PC-9 (cell line): ENCODE measurements around the gene SDK1. TPM values are rescaled to one million over a fixed set of nuclear protein-coding genes. Genes with fewer than 3 reads are reported as not detected.

Source experiments
- BruUV-seq: library from RNA; stranded (reverse); fragments of 400-500 nt; replicated peaks from 2 replicates; lab custom pipeline; 2021; lab: Mats Ljungman, UMichigan
- CTCF ChIA-PET: fragments of 300-600 bp; sonication (Branson Sonifier 250); formaldehyde crosslinking; loops from one replicate; lab custom pipeline; 2022; ENCODE audit warnings: antibody characterized with exemption; lab: Charles Lee
- POLR2A ChIA-PET: fragments of 300-600 bp; sonication (Branson Sonifier 250); formaldehyde crosslinking; loops from one replicate; lab custom pipeline; 2022; ENCODE audit warnings: antibody characterized with exemption; ENCODE audit not compliant: unreplicated experiment; lab: Charles Lee
- DNase-seq, 2 experiments: peaks; one replicate each; pipeline versions ENCODE4 v3.0.0 to v3.0.0-alpha.2; 2015 to 2022; ENCODE audit warnings: mixed read lengths in 1 of 2
- H2AFZ ChIP-seq: fragments of 200-600 bp; sonication (generic); 2 replicates; pipeline ENCODE4 v1.8.1; 2017; ENCODE audit warnings: antibody characterized with exemption
- H3F3A ChIP-seq: fragments of 200-600 bp; sonication (generic); 2 replicates; pipeline ENCODE4 v1.8.1; 2017; ENCODE audit warnings: antibody characterized with exemption, mild to moderate bottlenecking, low read depth; ENCODE audit not compliant: insufficient read depth
- H3K27ac ChIP-seq: fragments of 200-600 bp; sonication (generic); 2 replicates; pipeline ENCODE4 v1.6.1; 2016; ENCODE audit warnings: mixed run types
- H3K27me3 ChIP-seq: fragments of 200-600 bp; sonication (generic); 2 replicates; pipeline ENCODE4 v1.6.1; 2016; ENCODE audit warnings: low read depth, mixed run types; ENCODE audit not compliant: insufficient read depth
- H3K36me3 ChIP-seq: fragments of 200-600 bp; sonication (generic); 2 replicates; pipeline ENCODE4 v1.6.1; 2016; ENCODE audit warnings: low read depth, mixed run types
- H3K4me1 ChIP-seq: fragments of 200-600 bp; sonication (generic); replicated peaks from 2 replicates; pipeline ENCODE4 v1.6.1; 2016; ENCODE audit warnings: mixed run types; ENCODE audit not compliant: insufficient read depth
- H3K4me2 ChIP-seq: fragments of 200-600 bp; sonication (generic); 2 replicates; pipeline ENCODE4 v1.6.1; 2017; ENCODE audit warnings: mixed run types
- H3K4me3 ChIP-seq: fragments of 200-600 bp; sonication (generic); 2 replicates; pipeline ENCODE4 v1.6.1; 2016; ENCODE audit warnings: mixed run types
- H3K79me2 ChIP-seq: fragments of 200-600 bp; sonication (generic); 2 replicates; pipeline ENCODE4 v1.6.1; 2017; ENCODE audit warnings: low read depth, mixed run types
- H3K9me2 ChIP-seq: fragments of 200-600 bp; sonication (generic); 2 replicates; pipeline ENCODE4 v1.8.1; 2017; ENCODE audit warnings: mild to moderate bottlenecking; ENCODE audit not compliant: insufficient read depth
- H3K9me3 ChIP-seq: fragments of 200-600 bp; sonication (generic); 2 replicates; pipeline ENCODE4 v1.8.1; 2016; ENCODE audit warnings: low read depth; ENCODE audit not compliant: insufficient read depth
- H4K20me1 ChIP-seq: fragments of 200-600 bp; sonication (generic); 2 replicates; pipeline ENCODE4 v1.8.1; 2017; ENCODE audit not compliant: insufficient read depth
- CTCF ChIP-seq: fragments of 200-600 bp; sonication (generic); conservative IDR thresholded peaks from 2 replicates; pipeline ENCODE4 v1.6.1; 2017; ENCODE audit warnings: mixed run types, antibody characterized with exemption, mild to moderate bottlenecking, moderate library complexity
- EZH2 ChIP-seq: fragments of 200-600 bp; sonication (generic); IDR thresholded peaks from 2 replicates; pipeline ENCODE4 v1.8.0; 2017; ENCODE audit warnings: antibody characterized with exemption, low read depth
- intact Hi-C: fragments of 100-400 bp; cut with micrococcal nuclease; formaldehyde crosslinking; loops from one replicate; pipeline ENCODE4 v1.10.0; 2022; ENCODE audit not compliant: unreplicated experiment
- total RNA-seq: library from RNA; stranded (reverse); gene quantifications from 2 replicates; pipeline ENCODE4 v1.2.3, GENCODE V29; 2021

SDK1 gene
- total RNA-seq, 1 experiment from 2014 or later: not detected

- BruUV-seq: no TSS peak
- DNase-seq: no peak
- Histone ChIP-seq H3K9me3 (no peaks in the 10 kb centered on the region), H3K36me3 (no peaks in the 10 kb centered on the region), H4K20me1 (0 out of 2 replicates have a peak, but pooled peaks cover 6% of the 10 kb centered on the region), H3F3A (no peaks in the 10 kb centered on the region), H3K9me2 (no peaks in the 10 kb centered on the region), H2AFZ (no peak overlapping the region), H3K4me2 (no peak overlapping the region), H3K4me1 (no peaks in the 10 kb centered on the region), H3K4me3 (no peak overlapping the region), H3K27ac (no peak overlapping the region), H3K27me3 (peaks cover 96% of the 10 kb centered on the region), H3K79me2 (no peaks in the 10 kb centered on the region)
- ChIA-PET CTCF (no interaction called here), POLR2A (no interaction called here)
- TF ChIP-seq EZH2 (no peak), CTCF (no peak)
- intact Hi-C loops: no loop called here
Observed at GRCh38 chr7:4202154-4202736, 901.2 kb downstream of the SDK1 start.

GRCh38 chr7:4202954-4203353, 901.9 kb downstream of the SDK1 start:
- BruUV-seq: no TSS peak

GRCh38 chr7:4203626-4204512, 902.8 kb downstream of the SDK1 start:
- no peak overlapping the region for H3K27ac ChIP-seq
- no peak for TF ChIP-seq CTCF
- no peak for TF ChIP-seq EZH2
- peaks cover 96% of the 10 kb centered on the region for H3K27me3 ChIP-seq
- H3F3A ChIP-seq: no peaks in the 10 kb centered on the region
- no peak overlapping the region for H3K4me2 ChIP-seq
- intact Hi-C loops: no loop called here
- no peaks in the 10 kb centered on the region for H3K9me2 ChIP-seq
- no peak for DNase-seq
- H2AFZ ChIP-seq: no peak overlapping the region
- no peaks in the 10 kb centered on the region for H3K79me2 ChIP-seq
- no peaks in the 10 kb centered on the region for H3K9me3 ChIP-seq
- no peaks in the 10 kb centered on the region for H3K4me1 ChIP-seq
- no peaks in the 10 kb centered on the region for H3K36me3 ChIP-seq
- H3K4me3 ChIP-seq: no peak overlapping the region
- H4K20me1 ChIP-seq: 0 out of 2 replicates have a peak, but pooled peaks cover 6% of the 10 kb centered on the region
- ChIA-PET CTCF (no interaction called here), POLR2A (no interaction called here)
- no TSS peak for BruUV-seq

More at GRCh38 chr7:4202954-4203353, 901.9 kb downstream of the SDK1 start:
- Histone ChIP-seq H3K4me3 (no peak overlapping the region), H3K4me2 (no peak overlapping the region), H3K9me3 (no peaks in the 10 kb centered on the region), H3K79me2 (no peaks in the 10 kb centered on the region), H4K20me1 (0 out of 2 replicates have a peak, but pooled peaks cover 6% of the 10 kb centered on the region), H3K27me3 (peaks cover 96% of the 10 kb centered on the region), H3K36me3 (no peaks in the 10 kb centered on the region), H3K9me2 (no peaks in the 10 kb centered on the region), H3K4me1 (no peaks in the 10 kb centered on the region), H3F3A (no peaks in the 10 kb centered on the region), H3K27ac (no peak overlapping the region), H2AFZ (no peak overlapping the region)
- ChIA-PET POLR2A (no interaction called here), CTCF (no interaction called here)
- TF ChIP-seq EZH2 (no peak), CTCF (no peak)
- DNase-seq: no peak
- intact Hi-C loops: no loop called here
